Ramos (cell line): ENCODE data around the gene RBMS3.
"Not testable (repeated sequence)": the region's sequence is repeated elsewhere in the genome, so short reads cannot be mapped to it uniquely, and the experiment has no call there.

Experiments
- in situ Hi-C: fragments of 300-500 bp; cut with MboI; formaldehyde crosslinking; loops from one replicate; pipeline ENCODE4 v1.14.3; 2022; ENCODE audit warnings: low sequenced_read_pairs; ENCODE audit not compliant: unreplicated experiment

Gene RBMS3

DNA sequence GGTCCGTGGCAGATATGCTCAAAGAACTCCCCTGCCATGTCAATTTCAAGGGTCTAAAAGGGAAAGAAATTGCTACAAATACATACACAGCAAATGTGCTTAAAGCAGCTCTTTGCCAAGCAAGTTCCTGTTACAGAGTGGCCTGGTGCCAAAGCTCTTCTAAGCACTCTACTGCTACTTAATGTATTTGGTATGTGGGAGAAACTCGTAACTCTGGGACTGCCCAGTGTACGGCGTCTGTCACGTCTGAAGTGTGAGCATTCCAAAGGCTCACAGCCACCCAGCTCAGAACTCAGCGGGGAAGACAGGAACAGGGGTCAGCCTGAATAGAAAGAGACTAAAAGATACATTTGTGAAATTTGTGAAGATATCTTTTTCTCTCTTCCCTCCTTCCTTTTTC is 54.6 kb downstream of the RBMS3 start:
- in situ Hi-C loops: no loop called here

- in situ Hi-C loops: no loop called here
Observed at GRCh38 chr3:29335943-29336342, 55.1 kb downstream of the RBMS3 start.

DNA sequence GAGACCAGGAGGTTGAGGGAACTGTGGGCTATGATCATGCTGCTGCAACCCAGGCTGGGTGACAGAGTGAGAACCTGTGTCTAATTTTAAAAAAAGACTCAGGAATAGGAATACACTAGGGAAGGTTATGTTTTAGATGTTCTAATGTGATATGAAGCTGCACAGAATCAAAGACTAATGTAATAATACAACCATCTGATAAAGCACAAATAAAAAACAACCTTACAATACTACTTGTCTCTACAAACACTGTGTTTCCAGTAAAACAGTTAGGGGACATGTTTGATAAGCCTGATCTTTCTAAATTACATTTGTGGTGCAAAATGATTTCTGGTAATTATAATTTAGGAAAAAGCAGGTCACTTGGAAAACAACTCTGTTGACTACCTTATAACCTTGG is 56.7 kb downstream of the RBMS3 start:
- in situ Hi-C loops: no loop called here

- in situ Hi-C loops: no loop called here
Observed at GRCh38 chr3:29338377-29338776, 57.5 kb downstream of the RBMS3 start.

GRCh38 chr3:29339016-29339833 is 58.4 kb downstream of the RBMS3 start:
- in situ Hi-C loops: no loop called here

GRCh38 chr3:29344154-29344553 is 63.3 kb downstream of the RBMS3 start:
- in situ Hi-C loops: no loop called here

DNA sequence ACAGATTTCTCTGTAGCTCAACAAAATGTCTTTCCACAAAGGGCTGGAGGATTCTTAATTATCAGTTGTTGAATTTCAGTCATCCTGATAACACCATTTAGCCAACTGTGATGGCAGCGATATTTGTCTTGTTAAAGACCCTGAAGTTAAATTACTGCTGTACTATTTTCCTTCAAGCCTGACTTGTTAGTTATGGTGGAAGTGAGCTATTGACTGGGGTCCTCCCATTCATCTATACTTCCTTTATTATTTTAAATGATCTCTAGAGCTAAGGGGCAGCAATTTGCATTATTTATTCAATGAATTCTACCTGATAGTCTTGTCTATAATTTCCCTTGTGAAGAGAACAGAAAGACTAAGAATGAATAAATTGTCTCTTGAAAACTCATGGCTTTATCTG is 64.1 kb downstream of the RBMS3 start:
- in situ Hi-C loops: no loop called here

- in situ Hi-C loops: no loop called here
Observed at GRCh38 chr3:29345516-29346300, 64.8 kb downstream of the RBMS3 start.

DNA sequence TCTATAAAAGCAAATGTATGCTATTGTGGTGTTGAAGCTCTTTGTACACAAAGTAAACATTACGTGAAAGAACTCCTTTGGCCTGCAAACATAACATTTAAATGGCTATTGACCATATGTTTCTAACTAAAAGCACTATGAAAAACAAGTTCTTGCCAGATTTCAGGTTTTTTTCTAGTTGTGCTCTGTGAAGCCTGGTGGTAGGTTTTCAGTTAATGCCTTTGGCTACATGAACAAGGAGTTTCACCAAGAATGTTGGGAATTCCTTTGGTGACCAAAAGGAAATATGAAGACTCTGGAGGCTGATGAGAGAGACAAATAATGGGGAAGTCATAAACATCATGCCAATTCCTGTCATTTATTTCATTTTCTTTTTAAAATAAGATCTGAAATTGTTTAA is 66.0 kb downstream of the RBMS3 start:
- in situ Hi-C loops: no loop called here

DNA sequence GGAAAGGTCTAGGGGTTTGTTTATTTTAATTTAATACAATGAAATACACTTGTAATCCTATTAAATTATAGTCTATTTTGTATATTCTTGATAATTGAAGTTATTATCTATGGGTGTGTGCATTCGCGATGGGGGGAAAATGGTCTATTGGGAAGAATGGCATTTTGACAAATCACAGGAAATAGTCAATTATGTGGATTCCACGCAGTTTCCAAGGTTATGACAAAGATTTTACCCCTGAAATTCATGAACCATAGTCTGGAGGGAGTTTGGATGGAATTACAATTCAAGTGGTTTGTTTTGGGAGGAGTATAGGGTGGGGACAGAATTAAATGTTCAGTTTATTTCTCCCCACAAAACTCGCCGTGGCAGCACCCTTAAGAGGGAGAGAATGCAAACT is 66.5 kb downstream of the RBMS3 start:
- in situ Hi-C loops: no loop called here

DNA sequence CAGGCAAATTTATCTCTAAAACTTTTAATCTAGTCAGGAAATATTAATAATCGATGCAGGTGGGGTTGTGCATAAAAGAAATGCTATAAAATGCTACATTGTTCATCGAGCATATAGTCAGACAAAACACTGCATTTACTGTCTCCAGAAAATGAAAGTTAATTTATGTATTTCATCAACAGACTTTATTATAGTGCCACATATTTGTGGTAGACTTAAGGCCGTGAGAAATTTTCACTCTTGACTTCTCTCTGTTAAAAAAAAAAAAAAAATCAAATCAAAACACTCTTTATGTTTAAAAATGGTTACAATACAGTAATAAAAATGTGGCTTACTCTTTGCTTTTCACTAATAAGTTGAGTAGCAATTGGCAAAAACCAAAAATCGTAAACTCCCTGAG is 67.4 kb downstream of the RBMS3 start:
- in situ Hi-C loops: no loop called here

DNA sequence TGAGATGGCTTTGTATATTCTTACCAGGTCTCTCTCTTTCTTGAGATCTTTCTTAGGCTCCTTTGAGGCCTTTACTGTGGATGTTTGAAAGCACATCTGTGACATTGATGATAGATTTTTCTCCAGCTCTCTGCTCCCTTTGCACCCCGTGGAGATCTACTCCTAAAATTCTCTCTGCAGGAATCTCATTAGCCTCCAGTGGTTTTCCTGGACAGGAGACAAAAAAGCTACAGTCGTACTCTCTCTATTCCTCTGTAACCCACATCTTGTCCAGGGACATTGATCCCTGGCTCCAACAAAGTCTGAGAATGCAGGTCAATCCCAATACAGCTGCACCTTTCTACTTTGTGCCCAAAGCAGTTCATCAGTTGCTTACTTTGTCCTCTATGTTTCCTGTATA is 68.2 kb downstream of the RBMS3 start:
- in situ Hi-C loops: no loop called here

- in situ Hi-C loops: no loop called here
Observed at GRCh38 chr3:29353807-29354206, 72.9 kb downstream of the RBMS3 start.

GRCh38 chr3:29354894-29355293 is 74.0 kb downstream of the RBMS3 start:
- in situ Hi-C loops: no loop called here

- in situ Hi-C loops: no loop called here
Observed at GRCh38 chr3:29356062-29356461, 75.2 kb downstream of the RBMS3 start.

DNA sequence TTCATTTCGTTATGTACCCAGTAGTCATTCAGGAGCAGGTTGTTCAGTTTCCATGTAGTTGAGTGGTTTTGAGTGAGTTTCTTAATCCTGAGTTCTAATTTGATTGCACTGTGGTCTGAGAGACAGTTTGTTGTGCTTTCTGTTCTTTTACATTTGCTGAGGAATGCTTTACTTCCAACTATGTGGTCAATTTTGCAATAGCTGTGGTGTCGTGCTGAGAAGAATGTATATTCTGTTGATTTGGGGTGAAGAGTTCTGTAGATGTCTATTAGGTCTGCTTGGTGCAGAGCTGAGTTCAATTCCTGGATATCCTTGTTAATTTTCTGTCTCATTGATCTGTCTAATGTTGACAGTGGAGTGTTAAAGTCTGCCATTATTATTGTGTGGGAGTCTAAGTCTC is 79.4 kb downstream of the RBMS3 start:
- in situ Hi-C loops: not testable (repeated sequence)

GRCh38 chr3:29363110-29363509 is 82.2 kb downstream of the RBMS3 start:
- in situ Hi-C loops: no loop called here

GRCh38 chr3:29370021-29370420 is 89.2 kb downstream of the RBMS3 start:
- in situ Hi-C loops: no loop called here

DNA sequence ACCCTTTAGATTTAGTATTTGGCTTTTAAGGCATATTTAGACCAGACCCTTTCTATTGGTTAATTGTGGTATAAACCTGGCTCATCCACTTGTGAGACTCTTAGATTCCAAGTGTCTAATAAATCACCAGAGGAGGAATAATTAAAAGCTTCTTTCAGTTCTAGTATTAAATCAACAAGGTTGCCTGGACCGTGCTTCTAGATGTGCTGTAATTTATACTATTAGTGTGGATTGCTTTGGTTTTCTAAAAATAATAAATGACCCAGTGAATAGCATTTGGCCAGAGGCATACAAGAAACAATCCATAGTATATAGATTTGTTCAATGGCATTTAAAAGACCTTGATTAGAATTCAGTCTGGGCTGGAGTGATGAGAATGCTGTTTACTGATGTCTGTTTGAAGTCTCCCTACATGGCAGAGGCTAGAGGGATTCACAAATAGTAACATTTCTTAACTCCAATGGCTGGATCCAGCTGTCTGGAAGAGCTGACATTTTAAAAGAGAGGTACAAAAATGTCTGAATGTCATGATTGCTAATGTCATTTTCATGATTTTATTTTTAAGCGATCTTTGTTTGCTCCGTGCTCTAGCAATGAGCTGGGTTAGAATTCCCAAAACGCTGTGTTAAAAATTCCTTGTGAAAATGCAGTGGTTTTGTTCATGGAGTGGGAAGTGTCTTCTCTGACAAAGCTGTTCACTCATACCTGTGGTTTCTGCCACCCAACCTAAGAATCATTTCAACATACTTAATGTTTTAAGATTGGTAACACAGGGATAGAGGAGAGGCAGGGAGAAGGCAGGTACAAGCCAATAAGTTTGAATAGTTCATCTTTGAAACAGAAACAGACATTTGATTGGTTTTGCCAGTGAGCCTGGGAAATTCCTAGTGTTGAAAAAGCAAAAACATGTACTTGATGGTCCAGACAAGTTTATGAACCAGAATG is 89.9 kb downstream of the RBMS3 start:
- in situ Hi-C loops: no loop called here

DNA sequence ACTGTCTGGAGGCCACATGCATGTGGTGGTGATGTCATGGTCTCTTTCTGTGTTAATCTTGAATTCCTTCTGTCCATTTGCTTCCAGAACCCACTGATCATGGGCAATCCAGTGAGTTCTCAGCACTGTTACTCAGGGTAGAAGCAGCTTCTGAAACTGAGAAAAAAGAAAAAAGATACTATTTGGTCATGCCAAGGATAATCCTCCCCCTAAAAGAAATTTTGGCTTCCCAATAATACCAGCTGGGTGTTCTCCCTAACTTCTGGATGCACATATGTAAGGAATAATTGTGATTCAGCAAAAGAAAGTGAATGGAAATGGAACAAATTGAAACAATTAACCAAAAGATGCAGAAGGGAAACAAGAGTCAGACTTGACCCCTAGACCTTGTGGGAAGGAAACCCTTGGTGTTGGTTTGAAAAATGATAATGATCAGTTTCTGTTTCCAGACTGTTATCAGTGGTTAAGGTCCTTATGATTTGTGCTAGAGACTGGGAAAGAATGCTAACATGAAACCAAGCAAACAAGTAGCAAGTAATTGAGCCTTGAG is 92.3 kb downstream of the RBMS3 start:
- in situ Hi-C loops: no loop called here
